ENCODE results near the gene HBD. TPM values are rescaled to one million over a fixed set of nuclear protein-coding genes. Genes with fewer than 3 reads are reported as not detected.

Gene HBD
- total and polyA plus RNA-seq, 9 of the 15 experiments (the other 6 are each of a cell fraction or from before 2014, with no cell fraction given), result 11.8 to 169 (median 36.0) TPM

GRCh38 chr11:5226732-5227310 is 7.5 kb downstream of the HBD start, which contains the start of gene HBB:
HBB (minus strand) TSS chr11:5227071; CDS start chr11:5227021, 50 bp downstream.
- Histone ChIP-seq H2AFZ (ENCODE audit: low read depth, low read length) (peak within 1 kb of the TSS; percentile 25), H3K79me2 (ENCODE audit: control insufficient read depth, insufficient read depth, low read length) (no peaks in the 10 kb centered on the region), H3K9ac (ENCODE audit: insufficient read depth in 1 of 2, low read depth in 2 of 2, low read length in 2 of 2) (no peak within 1 kb of the TSS), H3K4me2 (ENCODE audit: insufficient read depth, low read length) (no peak within 1 kb of the TSS), H3K4me3 (no peak within 1 kb of the TSS), H4K20me1 (replicated peaks; ENCODE audit: control insufficient read depth, insufficient read depth, low read length) (no peaks in the 10 kb centered on the region), H3K9me3 (replicated peaks; ENCODE audit: control insufficient read depth, insufficient read depth, low read depth, low read length) (no peaks in the 10 kb centered on the region), H3K9me1 (ENCODE audit: control insufficient read depth, insufficient read depth, low read length) (no peaks in the 10 kb centered on the region), H3K36me3 (ENCODE audit: control insufficient read depth, insufficient read depth, low read length) (no peaks in the 10 kb centered on the region), H3K4me1 (replicated peaks in 1 of 2; ENCODE audit: control insufficient read depth in 2 of 2, insufficient read depth in 2 of 2, low read length in 2 of 2) (peaks cover 9 to 17% of the 10 kb centered on the region in 2 experiments; a peak in 4 of 5 replicates), H3K27me3 (ENCODE audit: control insufficient read depth in 2 of 2, insufficient read depth in 2 of 2, low read length in 2 of 2) (no peaks in the 10 kb centered on the region), H3K27ac (ENCODE audit: extremely low read depth, low read depth, low read length) (no peak within 1 kb of the TSS)
- CTCF ChIA-PET (ENCODE audit: low intra/inter-chr PET ratio), result interaction anchor here (0.7 kb wide), 1 partner anchor 104 kb away, joined by 3 read pairs; no protein-coding TSS in a partner anchor
- DNase-seq (ENCODE audit: extremely low read depth in 1 of 4, low spot score in 3 of 4) (no peak), FAIRE-seq (no peak), ATAC-seq (no peak)
- WGBS (ENCODE audit: insufficient coverage, low coverage, missing lambda C conversion rate), result 93% methylated on average over 3 of the region's 3 CpGs
- POLR2A ChIA-PET, result no interaction called here
- in situ Hi-C loops (cut with MboI) (no loop called here), intact Hi-C loops (cut with micrococcal nuclease) (no loop called here)
- no TSS peak for BruUV-seq (replicated peaks)
- TF ChIP-seq HBP1 (CRISPR knock-in tag; IDR thresholded peaks at IDR 0.05), result no peak
- TF ChIP-seq CEBPG (CRISPR knock-in tag; IDR thresholded peaks at IDR 0.05), result no peak
- no peak for TF ChIP-seq CEBPG (tag; conservative IDR thresholded peaks at IDR 0.05 in 1 of 2, IDR thresholded peaks at IDR 0.05 in 1 of 2)
- no peak for TF ChIP-seq ZNF354B (CRISPR knock-in tag; IDR thresholded peaks at IDR 0.05)
- TF ChIP-seq YBX1 (IDR thresholded peaks at IDR 0.05), result no peak
- TF ChIP-seq JUN (IDR thresholded peaks at IDR 0.05; ENCODE audit: borderline replicate concordance, low read depth, low read length), result no peak
- no peak for TF ChIP-seq JUN (CRISPR knock-in tag; IDR thresholded peaks at IDR 0.05; ENCODE audit: borderline replicate concordance)
- no peak for TF ChIP-seq HOXB6 (CRISPR knock-in tag; IDR thresholded peaks at IDR 0.05; ENCODE audit: borderline replicate concordance)
- no peak for TF ChIP-seq BCL6 (CRISPR knock-in tag; IDR thresholded peaks at IDR 0.05)

Data from K562 (cell line).